GM19455 (cell line): ENCODE results near the gene HAUS5.
A peak's percentile ranks its signal among the peaks of the same experiment; 100 is the strongest.

Experiments used
- ATAC-seq: cut with Tn5 transposase; IDR thresholded peaks from one replicate; pipeline ENCODE4 v1.9.1; 2021; ENCODE audit not compliant: unreplicated experiment

HAUS5 gene

GRCh38 chr19:35607661-35608060, 4.9 kb upstream of the HAUS5 start:
- ATAC-seq: no peak

GRCh38 chr19:35608251-35608650, 4.3 kb upstream of the HAUS5 start:
- ATAC-seq: no peak

GRCh38 chr19:35609851-35610353, 2.6 kb upstream of the HAUS5 start:
- no peak for ATAC-seq

GRCh38 chr19:35612224-35612558, 344 bp upstream of the HAUS5 start:
- ATAC-seq: no peak

GRCh38 chr19:35613574-35613973, 1.0 kb downstream of the HAUS5 start:
- no peak for ATAC-seq

GRCh38 chr19:35615036-35615435, 2.5 kb downstream of the HAUS5 start:
- no peak for ATAC-seq

GRCh38 chr19:35618857-35619256, 6.3 kb downstream of the HAUS5 start:
- ATAC-seq: no peak

GRCh38 chr19:35619290-35619923, 6.9 kb downstream of the HAUS5 start:
- ATAC-seq: no peak

- no peak for ATAC-seq
Observed at GRCh38 chr19:35620001-35620400, 7.5 kb downstream of the HAUS5 start.

GRCh38 chr19:35621708-35622107, 9.2 kb downstream of the HAUS5 start:
- no peak for ATAC-seq

- ATAC-seq: no peak
Observed at GRCh38 chr19:35622750-35623149, 10.2 kb downstream of the HAUS5 start.

- ATAC-seq: no peak
Observed at GRCh38 chr19:35623327-35624010, 10.9 kb downstream of the HAUS5 start.

GRCh38 chr19:35628264-35628564, 15.7 kb downstream of the HAUS5 start:
- ATAC-seq: peak; percentile 28

GRCh38 chr19:35628565-35629331, 16.2 kb downstream of the HAUS5 start, which contains the start of gene RBM42:
Gene RBM42 (plus strand): TSS chr19:35629036. CDS start chr19:35629154, 118 bp downstream.
- peak; percentile 93 for ATAC-seq

GRCh38 chr19:35629332-35629633, 16.7 kb downstream of the HAUS5 start:
- no peak for ATAC-seq

GRCh38 chr19:35633727-35634440, 21.3 kb downstream of the HAUS5 start:
- ATAC-seq: no peak

GRCh38 chr19:35636651-35637050, 24.1 kb downstream of the HAUS5 start:
- ATAC-seq: no peak

- ATAC-seq: no peak
Observed at GRCh38 chr19:35637165-35637564, 24.6 kb downstream of the HAUS5 start.

- no peak for ATAC-seq
Observed at GRCh38 chr19:35639321-35639639, 26.7 kb downstream of the HAUS5 start.

GRCh38 chr19:35639863-35640262, 27.3 kb downstream of the HAUS5 start:
- ATAC-seq: no peak

- no peak for ATAC-seq
Observed at GRCh38 chr19:35641515-35642151, 29.1 kb downstream of the HAUS5 start, which contains the start of gene ETV2. Gene ETV2 (plus strand): TSS chr19:35641745. CDS start chr19:35642461, 716 bp downstream.
